A549 (cell line): ENCODE data around the gene HBS1L.

Source experiments
- CHD4 ChIP-seq: fragments of 200-600 bp; sonication (generic); IDR thresholded peaks from 2 replicates; pipeline ENCODE4 v1.6.1; 2016; ENCODE audit warnings: antibody characterized with exemption, mild to moderate bottlenecking, borderline replicate concordance
- CTCF ChIP-seq: fragments of >200 bp; sonication (Bioruptor Twin); formaldehyde crosslinking; IDR thresholded peaks from 3 replicates; pipeline ENCODE4 v1.5.1; 2016
- ESRRA ChIP-seq: fragments of 150-350 bp; IDR thresholded peaks from 2 replicates; pipeline ENCODE4 v1.6.1; 2014; ENCODE audit warnings: mild to moderate bottlenecking, low read length, borderline replicate concordance
- HMGXB4 ChIP-seq: fragments of 250-450 bp; sonication (Bioruptor Pico); IDR thresholded peaks from 2 replicates; pipeline ENCODE4 v1.5.0; 2021; ENCODE audit warnings: mild to moderate bottlenecking, moderate library complexity, borderline replicate concordance
- RNF2 ChIP-seq: fragments of 200-600 bp; sonication (generic); IDR thresholded peaks from 2 replicates; pipeline ENCODE4 v1.6.1; 2016; ENCODE audit warnings: low read depth, mild to moderate bottlenecking, antibody characterized with exemption, moderate library complexity, borderline replicate concordance
- USF2 ChIP-seq: fragments of 450-650 bp; IDR thresholded peaks from 2 replicates; pipeline ENCODE4 v1.6.1; 2014; ENCODE audit warnings: antibody characterized with exemption

GRCh38 chr6:134997133-134997995, 57.3 kb downstream of the HBS1L start:
- TF ChIP-seq CTCF: no peak
- TF ChIP-seq CHD4: no peak
- TF ChIP-seq HMGXB4: no peak
- no peak for TF ChIP-seq RNF2
- no peak for TF ChIP-seq ESRRA
- no peak for TF ChIP-seq USF2
